Measurements from ENCODE around the gene ANO7. TPM values are rescaled to one million over a fixed set of nuclear protein-coding genes. Genes with fewer than 3 reads are reported as not detected.
A peak's percentile ranks its signal among the peaks of the same experiment; 100 is the strongest.

ANO7 gene
- total RNA-seq, 6 donors from 2014 or later: 0.30 to 1.3 (median 1.1) TPM

GRCh38 chr2:241208058-241208457 is 19.6 kb downstream of the ANO7 start:
- TF ChIP-seq EP300 (IDR thresholded peaks at IDR 0.05) (no peak), POLR2AphosphoS5 (IDR thresholded peaks at IDR 0.05) (no peak), POLR2A (IDR thresholded peaks at IDR 0.05) (no peak), CTCF (IDR thresholded peaks at IDR 0.05) (no peak)
- 67 to 77% methylated on average over 4 to 6 of the region's 6 CpGs for WGBS, 2 donors
- no peaks in the 10 kb centered on the region for H3K4me1 ChIP-seq
- no peak overlapping the region for H3K27ac ChIP-seq
- no peak overlapping the region for H3K4me3 ChIP-seq
- H3K9me3 ChIP-seq: no peaks in the 10 kb centered on the region
- no peaks in the 10 kb centered on the region for H3K36me3 ChIP-seq
- no peaks in the 10 kb centered on the region for H3K27me3 ChIP-seq
- DNase-seq (no peak), ATAC-seq (ENCODE audit: low FRiP score in 2 of 2) (no peak)

- Histone ChIP-seq H3K36me3 (no peaks in the 10 kb centered on the region), H3K9me3 (no peaks in the 10 kb centered on the region), H3K4me1 (no peaks in the 10 kb centered on the region), H3K4me3 (no peak overlapping the region), H3K27ac (no peak overlapping the region), H3K27me3 (no peaks in the 10 kb centered on the region)
- DNase-seq (peak in 1 of 2 donors; percentile 82), ATAC-seq (ENCODE audit: low FRiP score in 2 of 2) (peak; percentile 11 to 12)
- TF ChIP-seq CTCF (IDR thresholded peaks at IDR 0.05): no peak
- TF ChIP-seq POLR2A (IDR thresholded peaks at IDR 0.05): no peak
- TF ChIP-seq POLR2AphosphoS5 (IDR thresholded peaks at IDR 0.05): no peak
- TF ChIP-seq EP300 (IDR thresholded peaks at IDR 0.05): no peak
- WGBS, 2 donors: 92 to 95% methylated on average over 14 to 32 of the region's 33 CpGs
Measured at GRCh38 chr2:241209271-241209670, 20.8 kb downstream of the ANO7 start.

- Histone ChIP-seq H3K4me1 (no peaks in the 10 kb centered on the region), H3K27me3 (no peaks in the 10 kb centered on the region), H3K36me3 (no peaks in the 10 kb centered on the region), H3K4me3 (no peak overlapping the region), H3K27ac (no peak overlapping the region), H3K9me3 (no peaks in the 10 kb centered on the region)
- TF ChIP-seq EP300 (IDR thresholded peaks at IDR 0.05): no peak
- no peak for TF ChIP-seq CTCF (IDR thresholded peaks at IDR 0.05)
- no peak for TF ChIP-seq POLR2AphosphoS5 (IDR thresholded peaks at IDR 0.05)
- TF ChIP-seq POLR2A (IDR thresholded peaks at IDR 0.05): no peak
- 3 to 19% methylated on average over 2 of the region's 2 CpGs for WGBS, 2 donors
- DNase-seq: no peak
- ATAC-seq (ENCODE audit: low FRiP score in 2 of 2): no peak
Measured at GRCh38 chr2:241211276-241211675, 22.8 kb downstream of the ANO7 start.

DNA sequence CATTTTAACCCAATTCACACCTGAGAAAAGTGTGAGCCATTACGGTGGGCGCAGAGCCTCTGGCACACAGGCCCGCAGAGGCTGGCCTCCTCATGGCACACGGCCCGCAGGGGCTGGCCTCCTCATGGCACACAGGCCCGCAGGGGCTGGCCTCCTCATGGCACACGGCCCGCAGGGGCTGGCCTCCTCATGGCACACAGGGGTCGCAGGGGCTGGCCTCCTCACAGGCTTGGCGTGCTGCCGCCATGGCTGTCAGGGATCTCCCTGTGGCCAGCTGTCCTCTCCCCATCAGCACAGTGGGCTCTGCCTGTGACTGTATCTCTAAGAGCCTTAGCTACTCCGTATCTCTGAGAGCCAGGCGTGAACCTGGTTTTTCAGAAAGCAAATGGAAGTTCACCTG is 24.6 kb downstream of the ANO7 start:
- DNase-seq: peak in 1 of 2 donors; percentile 70
- no peak for ATAC-seq (ENCODE audit: low FRiP score in 2 of 2)
- H3K27ac ChIP-seq: no peak overlapping the region
- peaks cover 0 to 6% (median 2%) of the 10 kb centered on the region in 4 donors for H3K4me1 ChIP-seq
- H3K27me3 ChIP-seq: no peaks in the 10 kb centered on the region
- H3K36me3 ChIP-seq: no peaks in the 10 kb centered on the region
- H3K4me3 ChIP-seq: no peak overlapping the region
- no peak for TF ChIP-seq POLR2A (IDR thresholded peaks at IDR 0.05)
- no peak for TF ChIP-seq EP300 (IDR thresholded peaks at IDR 0.05)
- no peak for TF ChIP-seq POLR2AphosphoS5 (IDR thresholded peaks at IDR 0.05)
- TF ChIP-seq CTCF (IDR thresholded peaks at IDR 0.05): no peak
- WGBS, 2 donors: 83 to 91% methylated on average over 8 to 13 of the region's 13 CpGs
- no peaks in the 10 kb centered on the region for H3K9me3 ChIP-seq

- Histone ChIP-seq H3K27ac (no peak overlapping the region), H3K4me3 (no peak overlapping the region), H3K9me3 (no peaks in the 10 kb centered on the region), H3K4me1 (peaks cover 0 to 8% (median 4%) of the 10 kb centered on the region in 4 donors), H3K36me3 (no peaks in the 10 kb centered on the region), H3K27me3 (no peaks in the 10 kb centered on the region)
- no peak for ATAC-seq (ENCODE audit: low FRiP score in 2 of 2)
- no peak for DNase-seq
- TF ChIP-seq POLR2A (IDR thresholded peaks at IDR 0.05) (no peak), POLR2AphosphoS5 (IDR thresholded peaks at IDR 0.05) (no peak), CTCF (IDR thresholded peaks at IDR 0.05) (no peak), EP300 (IDR thresholded peaks at IDR 0.05) (no peak)
- WGBS, 2 donors: 62 to 71% methylated on average over 3 to 7 of the region's 7 CpGs
Measured at GRCh38 chr2:241213567-241213966, 25.1 kb downstream of the ANO7 start.
